ENCODE measurements around the gene FAM171A1.
"Not testable (repeated sequence)": the region's sequence is repeated elsewhere in the genome, so short reads cannot be mapped to it uniquely, and the experiment has no call there.

The FAM171A1 gene

DNA sequence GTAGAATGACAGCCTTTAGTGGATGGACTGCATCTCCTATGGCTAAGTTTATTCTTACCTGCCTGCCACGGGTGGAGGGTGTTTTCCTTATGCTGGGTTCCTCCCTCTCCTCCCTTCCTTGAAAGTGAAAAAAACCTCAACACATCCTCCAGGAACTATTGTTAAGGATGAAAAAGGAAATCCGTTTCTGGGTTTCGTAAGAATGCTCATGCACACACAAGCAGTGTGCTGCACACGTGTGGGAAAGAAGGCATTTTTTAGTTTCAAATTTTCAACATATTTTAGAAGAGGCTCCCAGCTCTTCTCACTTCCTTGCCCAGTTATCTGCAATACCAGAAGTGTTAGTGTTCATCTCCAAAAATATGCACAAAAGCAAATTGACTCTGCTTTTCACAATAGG lies 90.6 kb downstream of the FAM171A1 start:
- Histone ChIP-seq H3K9me2 (replicated peaks; ENCODE audit: insufficient read depth, low read length) (no peaks in the 10 kb centered on the region), H2AFZ (ENCODE audit: low read length) (no peak overlapping the region), H4K20me1 (ENCODE audit: insufficient read depth, low read length) (no peaks in the 10 kb centered on the region), H3K4me2 (ENCODE audit: low read depth, low read length) (no peak overlapping the region), H3K27ac (ENCODE audit: low read length) (no peak overlapping the region), H3K4me3 (ENCODE audit: low read length) (no peak overlapping the region), H3K4me1 (ENCODE audit: low read length) (no peaks in the 10 kb centered on the region), H3K9ac (ENCODE audit: low read length) (no peak overlapping the region), H3K27me3 (replicated peaks; ENCODE audit: insufficient read depth, low read length) (no peaks in the 10 kb centered on the region), H3K79me2 (ENCODE audit: low read length) (no peaks in the 10 kb centered on the region), H3K9me3 (replicated peaks; ENCODE audit: insufficient read depth, low read length) (no peaks in the 10 kb centered on the region), H3F3A (ENCODE audit: insufficient read depth, low read length) (no peaks in the 10 kb centered on the region), H3K36me3 (replicated peaks; ENCODE audit: insufficient read depth, low read length) (no peaks in the 10 kb centered on the region)
- TF ChIP-seq, protein P1, sequence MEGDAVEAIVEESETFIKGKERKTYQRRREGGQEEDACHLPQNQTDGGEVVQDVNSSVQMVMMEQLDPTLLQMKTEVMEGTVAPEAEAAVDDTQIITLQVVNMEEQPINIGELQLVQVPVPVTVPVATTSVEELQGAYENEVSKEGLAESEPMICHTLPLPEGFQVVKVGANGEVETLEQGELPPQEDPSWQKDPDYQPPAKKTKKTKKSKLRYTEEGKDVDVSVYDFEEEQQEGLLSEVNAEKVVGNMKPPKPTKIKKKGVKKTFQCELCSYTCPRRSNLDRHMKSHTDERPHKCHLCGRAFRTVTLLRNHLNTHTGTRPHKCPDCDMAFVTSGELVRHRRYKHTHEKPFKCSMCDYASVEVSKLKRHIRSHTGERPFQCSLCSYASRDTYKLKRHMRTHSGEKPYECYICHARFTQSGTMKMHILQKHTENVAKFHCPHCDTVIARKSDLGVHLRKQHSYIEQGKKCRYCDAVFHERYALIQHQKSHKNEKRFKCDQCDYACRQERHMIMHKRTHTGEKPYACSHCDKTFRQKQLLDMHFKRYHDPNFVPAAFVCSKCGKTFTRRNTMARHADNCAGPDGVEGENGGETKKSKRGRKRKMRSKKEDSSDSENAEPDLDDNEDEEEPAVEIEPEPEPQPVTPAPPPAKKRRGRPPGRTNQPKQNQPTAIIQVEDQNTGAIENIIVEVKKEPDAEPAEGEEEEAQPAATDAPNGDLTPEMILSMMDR (IDR thresholded peaks at IDR 0.05; ENCODE audit: low read length) = no peak
- TF ChIP-seq EZH2phosphoT487 (IDR thresholded peaks at IDR 0.05; ENCODE audit: low read length) (no peak), EZH2 (optimal IDR thresholded peaks at IDR 0.05; ENCODE audit: low read depth, low read length) (no peak)
- DNase-seq = no peak

- no peak for DNase-seq
- H4K20me1 ChIP-seq (ENCODE audit: insufficient read depth, low read length) = no peaks in the 10 kb centered on the region
- no peaks in the 10 kb centered on the region for H3K36me3 ChIP-seq (replicated peaks; ENCODE audit: insufficient read depth, low read length)
These were observed 91.9 kb downstream of the FAM171A1 start for GRCh38 chr10:15279236-15279635.

GRCh38 chr10:15278786-15279185 lies 92.3 kb downstream of the FAM171A1 start:
- Histone ChIP-seq H3K9ac (ENCODE audit: low read length) (no peak overlapping the region), H3F3A (ENCODE audit: insufficient read depth, low read length) (no peaks in the 10 kb centered on the region), H4K20me1 (ENCODE audit: insufficient read depth, low read length) (no peaks in the 10 kb centered on the region), H3K27ac (ENCODE audit: low read length) (no peak overlapping the region), H3K27me3 (replicated peaks; ENCODE audit: insufficient read depth, low read length) (no peaks in the 10 kb centered on the region), H3K79me2 (ENCODE audit: low read length) (no peaks in the 10 kb centered on the region), H3K36me3 (replicated peaks; ENCODE audit: insufficient read depth, low read length) (no peaks in the 10 kb centered on the region), H3K9me3 (replicated peaks; ENCODE audit: insufficient read depth, low read length) (no peaks in the 10 kb centered on the region), H3K4me2 (ENCODE audit: low read depth, low read length) (no peak overlapping the region), H2AFZ (ENCODE audit: low read length) (no peak overlapping the region), H3K4me3 (ENCODE audit: low read length) (no peak overlapping the region), H3K9me2 (replicated peaks; ENCODE audit: insufficient read depth, low read length) (no peaks in the 10 kb centered on the region), H3K4me1 (ENCODE audit: low read length) (no peaks in the 10 kb centered on the region)
- TF ChIP-seq EZH2 (optimal IDR thresholded peaks at IDR 0.05; ENCODE audit: low read depth, low read length) = no peak
- TF ChIP-seq EZH2phosphoT487 (IDR thresholded peaks at IDR 0.05; ENCODE audit: low read length) = no peak
- TF ChIP-seq, protein P1 (IDR thresholded peaks at IDR 0.05; ENCODE audit: low read length) = no peak
- DNase-seq = no peak

More at GRCh38 chr10:15279236-15279635, 91.9 kb downstream of the FAM171A1 start:
- no peaks in the 10 kb centered on the region for H3K9me2 ChIP-seq (replicated peaks; ENCODE audit: insufficient read depth, low read length)
- H3K4me2 ChIP-seq (ENCODE audit: low read depth, low read length) = no peak overlapping the region
- TF ChIP-seq EZH2 (optimal IDR thresholded peaks at IDR 0.05; ENCODE audit: low read depth, low read length) = no peak
- TF ChIP-seq, protein P1 (IDR thresholded peaks at IDR 0.05; ENCODE audit: low read length) = no peak
- TF ChIP-seq EZH2phosphoT487 (IDR thresholded peaks at IDR 0.05; ENCODE audit: low read length) = no peak
- no peak overlapping the region for H2AFZ ChIP-seq (ENCODE audit: low read length)
- H3K9me3 ChIP-seq (replicated peaks; ENCODE audit: insufficient read depth, low read length) = no peaks in the 10 kb centered on the region
- H3K79me2 ChIP-seq (ENCODE audit: low read length) = no peaks in the 10 kb centered on the region
- H3K9ac ChIP-seq (ENCODE audit: low read length) = no peak overlapping the region
- no peaks in the 10 kb centered on the region for H3F3A ChIP-seq (ENCODE audit: insufficient read depth, low read length)
- no peaks in the 10 kb centered on the region for H3K27me3 ChIP-seq (replicated peaks; ENCODE audit: insufficient read depth, low read length)
- H3K4me1 ChIP-seq (ENCODE audit: low read length) = no peaks in the 10 kb centered on the region
- no peak overlapping the region for H3K27ac ChIP-seq (ENCODE audit: low read length)
- no peak overlapping the region for H3K4me3 ChIP-seq (ENCODE audit: low read length)

DNA sequence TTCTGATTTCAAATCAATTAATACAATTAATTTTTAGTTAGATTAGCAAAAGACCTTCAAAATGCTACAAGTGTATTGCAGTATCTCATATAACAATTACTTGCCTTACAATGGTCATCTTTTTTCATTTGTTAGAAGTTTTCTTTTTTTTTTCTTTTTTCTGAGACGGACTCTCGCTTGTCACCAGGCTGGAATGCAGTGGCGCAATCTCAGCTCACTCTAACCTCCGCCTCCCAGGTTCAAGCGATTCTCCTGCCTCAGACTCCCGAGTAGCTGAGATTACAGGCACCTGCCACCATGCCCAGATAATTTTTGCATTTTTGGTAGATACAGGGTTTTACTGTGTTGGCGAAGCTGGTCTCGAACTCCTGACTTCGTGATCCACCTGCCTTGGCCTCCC lies 95.0 kb downstream of the FAM171A1 start:
- not testable (repeated sequence) for H2AFZ ChIP-seq (ENCODE audit: low read length); H3K27ac ChIP-seq (ENCODE audit: low read length); H3K9me2 ChIP-seq (replicated peaks; ENCODE audit: insufficient read depth, low read length); H3K4me2 ChIP-seq (ENCODE audit: low read depth, low read length); DNase-seq; H3K4me1 ChIP-seq (ENCODE audit: low read length); H3K27me3 ChIP-seq (replicated peaks; ENCODE audit: insufficient read depth, low read length); H3K4me3 ChIP-seq (ENCODE audit: low read length); H4K20me1 ChIP-seq (ENCODE audit: insufficient read depth, low read length); H3K9ac ChIP-seq (ENCODE audit: low read length); H3K9me3 ChIP-seq (replicated peaks; ENCODE audit: insufficient read depth, low read length); H3K36me3 ChIP-seq (replicated peaks; ENCODE audit: insufficient read depth, low read length); H3F3A ChIP-seq (ENCODE audit: insufficient read depth, low read length); H3K79me2 ChIP-seq (ENCODE audit: low read length)

GRCh38 chr10:15269838-15270237 lies 101.3 kb downstream of the FAM171A1 start:
- not testable (repeated sequence) for H3K27me3 ChIP-seq (replicated peaks; ENCODE audit: insufficient read depth, low read length); H3K4me2 ChIP-seq (ENCODE audit: low read depth, low read length); H3K36me3 ChIP-seq (replicated peaks; ENCODE audit: insufficient read depth, low read length); H3K9ac ChIP-seq (ENCODE audit: low read length); H2AFZ ChIP-seq (ENCODE audit: low read length); H3K4me1 ChIP-seq (ENCODE audit: low read length); DNase-seq; H4K20me1 ChIP-seq (ENCODE audit: insufficient read depth, low read length); H3F3A ChIP-seq (ENCODE audit: insufficient read depth, low read length); H3K9me3 ChIP-seq (replicated peaks; ENCODE audit: insufficient read depth, low read length); H3K27ac ChIP-seq (ENCODE audit: low read length); H3K4me3 ChIP-seq (ENCODE audit: low read length); H3K79me2 ChIP-seq (ENCODE audit: low read length); H3K9me2 ChIP-seq (replicated peaks; ENCODE audit: insufficient read depth, low read length)
